Heart left ventricle (tissue), 13 donors: Measurements from ENCODE around the gene ZGLP1.

Experiments
- POLR2A ChIP-seq, 2 donors: fragments of 450-650 bp; IDR thresholded peaks; one replicate each; pipeline ENCODE4 v1.6.1; 2017; ENCODE audit warnings: antibody characterized with exemption in 2 of 2, mild to moderate bottlenecking in 2 of 2, moderate library complexity in 2 of 2
- TF ChIP-seq, protein P1 (sequence below), 12 donors: fragments of 200-600 bp; sonication (generic) in 4 of 12; IDR thresholded peaks; one replicate each; pipeline versions ENCODE4 v1.5.0 to v1.8.0; 2018 to 2022; ENCODE audit warnings: antibody characterized with exemption in 12 of 12, mild to moderate bottlenecking in 5 of 12
- donor health status: ischemic (EF 13 %, LVEDD 7.1; RV severe dilation, severe dysfunction).
- donor health status: DM: no; HTN: yes; CAD: no.
- donor health status: DM: no; HTN: no; CAD: no.
- donor health status: ischemic (EF 25% LVEDD 6.9; RV normal size, moderate dysfunction).
- donor health status: ischemic (EF 25% LVEDD 5.7; RV mildly dilated, moderate dysfunction).
- donor health status: ischemic (EF 35%, LVEDD 5.7; RV mildly dilated, moderate dysfunction).
- donor health status: nonischemic (EF 11% LVEDD 7.7; RV severe dilation, severe dysfunction).
- donor health status: DM: yes; HTN: yes; CAD: no.
- donor health status: PGD.
- donor health status: ischemic (EF 29% LVEDD 5.4; RV normal size, mild dysfunction).
- donor health status: nonischemic (EF 23%, LVEDD 6.1; RV moderate dilation, normal function).

DNA sequence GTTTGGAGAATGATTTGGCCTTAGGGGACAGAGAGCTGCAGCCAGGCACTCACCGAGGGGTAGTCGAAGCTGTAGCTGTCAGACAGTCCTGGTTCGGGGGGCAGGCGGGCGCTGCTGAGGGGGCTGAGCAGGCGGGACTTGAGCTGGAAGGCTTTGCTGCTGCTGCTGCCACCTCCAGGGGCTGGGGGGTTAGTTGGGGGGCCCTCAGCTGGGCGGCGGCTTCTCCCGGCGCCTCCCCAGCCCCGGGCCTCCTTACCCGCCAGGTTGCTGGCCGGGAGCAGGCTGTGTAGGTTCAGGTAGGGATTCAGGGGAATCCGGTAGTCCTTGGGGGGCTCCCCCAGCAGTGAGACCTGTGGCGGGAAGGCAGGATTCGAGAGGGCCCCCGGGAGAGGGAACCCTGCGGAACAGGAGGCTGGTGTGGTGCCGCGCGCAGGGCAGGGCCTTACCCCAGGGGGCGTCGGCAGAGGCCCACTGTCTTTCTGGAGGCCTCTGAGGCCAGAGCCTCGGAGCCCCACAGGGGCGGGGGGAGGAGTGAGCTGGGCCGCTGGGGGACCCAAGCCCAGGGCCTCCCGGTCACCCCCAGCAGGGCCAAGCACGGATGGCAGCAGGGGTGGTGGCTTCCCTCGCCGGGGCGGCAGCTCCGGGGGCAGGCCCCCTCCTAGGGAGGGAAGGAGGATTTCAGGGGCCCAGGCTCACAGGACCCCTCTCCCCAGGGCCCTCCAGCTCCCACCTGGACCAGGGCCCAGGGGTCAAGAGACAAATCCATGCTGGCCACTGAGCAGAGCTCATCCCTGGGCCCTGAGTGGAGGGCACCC is 11.2 kb upstream of the ZGLP1 start:
- TF ChIP-seq, protein P1, sequence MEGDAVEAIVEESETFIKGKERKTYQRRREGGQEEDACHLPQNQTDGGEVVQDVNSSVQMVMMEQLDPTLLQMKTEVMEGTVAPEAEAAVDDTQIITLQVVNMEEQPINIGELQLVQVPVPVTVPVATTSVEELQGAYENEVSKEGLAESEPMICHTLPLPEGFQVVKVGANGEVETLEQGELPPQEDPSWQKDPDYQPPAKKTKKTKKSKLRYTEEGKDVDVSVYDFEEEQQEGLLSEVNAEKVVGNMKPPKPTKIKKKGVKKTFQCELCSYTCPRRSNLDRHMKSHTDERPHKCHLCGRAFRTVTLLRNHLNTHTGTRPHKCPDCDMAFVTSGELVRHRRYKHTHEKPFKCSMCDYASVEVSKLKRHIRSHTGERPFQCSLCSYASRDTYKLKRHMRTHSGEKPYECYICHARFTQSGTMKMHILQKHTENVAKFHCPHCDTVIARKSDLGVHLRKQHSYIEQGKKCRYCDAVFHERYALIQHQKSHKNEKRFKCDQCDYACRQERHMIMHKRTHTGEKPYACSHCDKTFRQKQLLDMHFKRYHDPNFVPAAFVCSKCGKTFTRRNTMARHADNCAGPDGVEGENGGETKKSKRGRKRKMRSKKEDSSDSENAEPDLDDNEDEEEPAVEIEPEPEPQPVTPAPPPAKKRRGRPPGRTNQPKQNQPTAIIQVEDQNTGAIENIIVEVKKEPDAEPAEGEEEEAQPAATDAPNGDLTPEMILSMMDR (IDR thresholded peaks at IDR 0.05), result no peak
- TF ChIP-seq POLR2A (IDR thresholded peaks at IDR 0.05), result no peak
